Neuronal stem cell (in vitro differentiated cells): ENCODE data around the gene ARRDC3.
"Not testable (repeated sequence)": the region's sequence is repeated elsewhere in the genome, so short reads cannot be mapped to it uniquely, and the experiment has no call there.

Experiments used
- DNase-seq: peaks from one replicate; pipeline ENCODE4 v3.0.0-alpha.2; 2013; ENCODE audit warnings: low spot score
- H2AFZ ChIP-seq: one replicate; pipeline ENCODE4 v1.6.1; 2013; ENCODE audit warnings: mild to moderate bottlenecking, low read length, inconsistent platforms
- H2AK5ac ChIP-seq: 2 replicates; pipeline ENCODE4 v1.6.1; 2013; ENCODE audit warnings: low read depth, mild to moderate bottlenecking, inconsistent platforms, low read length, moderate library complexity, mixed read lengths
- H2BK120ac ChIP-seq: 2 replicates; pipeline ENCODE4 v1.6.1; 2013; ENCODE audit warnings: low read depth, mild to moderate bottlenecking, inconsistent platforms, low read length, moderate library complexity, mixed read lengths
- H2BK12ac ChIP-seq: one replicate; pipeline ENCODE4 v1.6.1; 2013; ENCODE audit warnings: low read length, inconsistent platforms
- H2BK15ac ChIP-seq: 2 replicates; pipeline ENCODE4 v1.6.1; 2013; ENCODE audit warnings: mild to moderate bottlenecking, low read length, inconsistent platforms, mixed read lengths
- H2BK5ac ChIP-seq: one replicate; pipeline ENCODE4 v1.6.1; 2013; ENCODE audit warnings: inconsistent platforms, mild to moderate bottlenecking, low read length, moderate library complexity
- H3K14ac ChIP-seq: one replicate; pipeline ENCODE4 v1.6.1; 2013; ENCODE audit warnings: low read length, inconsistent platforms
- H3K18ac ChIP-seq: 2 replicates; pipeline ENCODE4 v1.6.1; 2013; ENCODE audit warnings: low read length, inconsistent platforms
- H3K23ac ChIP-seq: 2 replicates; pipeline ENCODE4 v1.6.1; 2013; ENCODE audit warnings: low read depth, mild to moderate bottlenecking, mixed read lengths, low read length, inconsistent platforms; ENCODE audit not compliant: poor library complexity
- H3K27ac ChIP-seq: replicated peaks from 3 replicates; pipeline ENCODE4 v1.5.1; 2013; ENCODE audit warnings: low read length, inconsistent platforms
- H3K27me3 ChIP-seq, 3 experiments: 2 replicates each; pipeline ENCODE4 v1.6.1; 2013; ENCODE audit warnings: low read length in 3 of 3, mild to moderate bottlenecking in 2 of 3, inconsistent platforms in 1 of 3, low read depth in 1 of 3, mixed read lengths in 1 of 3, moderate library complexity in 1 of 3; ENCODE audit not compliant: control insufficient read depth in 3 of 3, insufficient read depth in 3 of 3
- H3K36me3 ChIP-seq, 2 donors: replicated peaks in 1 of 2; 2 replicates each; pipeline ENCODE4 v1.6.1; 2013; ENCODE audit warnings: low read length in 2 of 2; ENCODE audit not compliant: control insufficient read depth in 2 of 2, insufficient read depth in 2 of 2
- H3K4ac ChIP-seq: 2 replicates; pipeline ENCODE4 v1.6.1; 2013; ENCODE audit warnings: inconsistent platforms, mild to moderate bottlenecking, low read length, moderate library complexity
- H3K4me1 ChIP-seq, 2 donors: 1 replicate in 1 of 2; 2 replicates in 1 of 2; pipeline ENCODE4 v1.6.1; 2013; ENCODE audit warnings: low read length in 2 of 2, low read depth in 1 of 2; ENCODE audit not compliant: control insufficient read depth in 2 of 2, insufficient read depth in 1 of 2
- H3K4me2 ChIP-seq: one replicate; pipeline ENCODE4 v1.6.1; 2013; ENCODE audit warnings: mild to moderate bottlenecking, low read length, inconsistent platforms; ENCODE audit not compliant: insufficient read depth, poor library complexity, severe bottlenecking
- H3K4me3 ChIP-seq, 2 donors: 2 replicates each; pipeline ENCODE4 v1.5.1; 2013; ENCODE audit warnings: low read length in 2 of 2, mild to moderate bottlenecking in 2 of 2, inconsistent platforms in 1 of 2, moderate library complexity in 1 of 2
- H3K79me1 ChIP-seq: one replicate; pipeline ENCODE4 v1.6.1; 2013; ENCODE audit warnings: low read depth, mild to moderate bottlenecking, inconsistent platforms, low read length, moderate library complexity
- H3K9ac ChIP-seq: one replicate; pipeline ENCODE4 v1.6.1; 2013; ENCODE audit warnings: mild to moderate bottlenecking, low read depth, low read length, inconsistent platforms; ENCODE audit not compliant: poor library complexity
- H3K9me3 ChIP-seq, 2 donors: replicated peaks in 1 of 2; 2 replicates each; pipeline versions ENCODE3 to v1.6.1; 2013; ENCODE audit warnings: low read length in 2 of 2, mild to moderate bottlenecking in 2 of 2, inconsistent platforms in 1 of 2, low read depth in 1 of 2, mixed read lengths in 1 of 2, moderate library complexity in 1 of 2; ENCODE audit not compliant: control insufficient read depth in 2 of 2, insufficient read depth in 1 of 2
- H4K8ac ChIP-seq: one replicate; pipeline ENCODE4 v1.6.1; 2013; ENCODE audit warnings: low read depth, mild to moderate bottlenecking, inconsistent platforms, low read length, moderate library complexity
- H4K91ac ChIP-seq: one replicate; pipeline ENCODE4 v1.6.1; 2013; ENCODE audit warnings: low read length, low read depth, mild to moderate bottlenecking, inconsistent platforms; ENCODE audit not compliant: poor library complexity
- WGBS, 2 donors: extraction: QIAGEN DNeasy Blood & Tissue Kit; methylation state at CpG; one replicate each; pipeline ENCODE4 v1.1.7; 2013; ENCODE audit warnings: missing lambda C conversion rate in 2 of 2, mixed read lengths in 1 of 2; ENCODE audit not compliant: insufficient read length in 2 of 2, insufficient replicate concordance in 1 of 2; ENCODE audit errors: extremely low coverage in 2 of 2; 5-methylcytosine and 5-hydroxymethylcytosine counted together

ARRDC3 gene

GRCh38 chr5:91354867-91355266 lies 28.2 kb downstream of the ARRDC3 start:
- WGBS, 2 donors, result no CpG with 5 or more reads among the region's 4 CpGs

GRCh38 chr5:91352831-91353695 lies 30.1 kb downstream of the ARRDC3 start:
- H3K9ac ChIP-seq, result no peak overlapping the region
- H3K27ac ChIP-seq, result peak overlapping the region; percentile 20
- H2BK12ac ChIP-seq, result no peak overlapping the region
- H4K91ac ChIP-seq, result no peak overlapping the region
- DNase-seq, result peak; percentile 23
- no CpG with 5 or more reads among the region's 9 CpGs for WGBS, 2 donors
- H4K8ac ChIP-seq, result no peak overlapping the region
- no peak overlapping the region for H3K23ac ChIP-seq
- H3K4me1 ChIP-seq, result no peaks in the 10 kb centered on the region
- no peak overlapping the region for H3K4me2 ChIP-seq
- no peak overlapping the region for H3K14ac ChIP-seq
- no peak overlapping the region for H2BK15ac ChIP-seq
- peaks cover 0 to 12% of the 10 kb centered on the region in 2 donors for H3K9me3 ChIP-seq
- peaks cover 0 to 82% (median 0%) of the 10 kb centered on the region in 3 experiments for H3K27me3 ChIP-seq
- no peak overlapping the region for H2BK5ac ChIP-seq
- no peak overlapping the region for H2AFZ ChIP-seq
- H2BK120ac ChIP-seq, result no peak overlapping the region
- H3K18ac ChIP-seq, result no peak overlapping the region
- H3K79me1 ChIP-seq, result no peaks in the 10 kb centered on the region
- H3K4me3 ChIP-seq, result no peak overlapping the region
- H3K4ac ChIP-seq, result no peak overlapping the region
- H2AK5ac ChIP-seq, result no peak overlapping the region
- H3K36me3 ChIP-seq, result no peaks in the 10 kb centered on the region

More at GRCh38 chr5:91354867-91355266, 28.2 kb downstream of the ARRDC3 start:
- H3K14ac ChIP-seq, H3K27ac ChIP-seq, H2BK15ac ChIP-seq, H3K4ac ChIP-seq, H2AK5ac ChIP-seq, H4K91ac ChIP-seq, H2BK5ac ChIP-seq, H3K18ac ChIP-seq, H3K36me3 ChIP-seq, H3K4me2 ChIP-seq, H3K9ac ChIP-seq, H2BK120ac ChIP-seq, H2AFZ ChIP-seq, H3K79me1 ChIP-seq, H4K8ac ChIP-seq, H3K4me1 ChIP-seq, H3K23ac ChIP-seq, H3K4me3 ChIP-seq, H3K9me3 ChIP-seq, DNase-seq, H2BK12ac ChIP-seq: not testable (repeated sequence)
- H3K27me3 ChIP-seq, result peaks cover 0 to 66% (median 0%) of the 10 kb centered on the region in 3 experiments

GRCh38 chr5:91345461-91345860 lies 37.7 kb downstream of the ARRDC3 start:
- H3K27me3 ChIP-seq, result peaks cover 0 to 29% (median 0%) of the 10 kb centered on the region in 3 experiments
- no peak overlapping the region for H3K4me3 ChIP-seq
- H2BK12ac ChIP-seq, result no peak overlapping the region
- H3K18ac ChIP-seq, result no peak overlapping the region
- H3K4ac ChIP-seq, result no peak overlapping the region
- no peak overlapping the region for H3K23ac ChIP-seq
- H2AFZ ChIP-seq, result no peak overlapping the region
- H3K79me1 ChIP-seq, result no peaks in the 10 kb centered on the region
- no peak overlapping the region for H3K14ac ChIP-seq
- no peak overlapping the region for H4K91ac ChIP-seq
- H4K8ac ChIP-seq, result no peak overlapping the region
- no peak overlapping the region for H3K9ac ChIP-seq
- no peak overlapping the region for H3K27ac ChIP-seq
- no peaks in the 10 kb centered on the region for H3K4me1 ChIP-seq
- H2BK5ac ChIP-seq, result no peak overlapping the region
- H3K4me2 ChIP-seq, result no peak overlapping the region
- H2BK15ac ChIP-seq, result no peak overlapping the region
- DNase-seq, result no peak
- no peak overlapping the region for H2AK5ac ChIP-seq
- H3K9me3 ChIP-seq, result peaks cover 0 to 15% of the 10 kb centered on the region in 2 donors
- WGBS, 2 donors, result no CpG with 5 or more reads among the region's 5 CpGs
- H2BK120ac ChIP-seq, result no peak overlapping the region
- no peaks in the 10 kb centered on the region for H3K36me3 ChIP-seq

- not testable (repeated sequence) for DNase-seq, H2AK5ac ChIP-seq, H3K79me1 ChIP-seq, H3K4me3 ChIP-seq, H3K4ac ChIP-seq, H2BK12ac ChIP-seq, H2BK5ac ChIP-seq, H2AFZ ChIP-seq, H3K18ac ChIP-seq, H3K36me3 ChIP-seq, H4K8ac ChIP-seq, H2BK120ac ChIP-seq, H3K9ac ChIP-seq, H3K14ac ChIP-seq, H3K23ac ChIP-seq, H3K4me1 ChIP-seq, H4K91ac ChIP-seq, H3K27ac ChIP-seq, H3K4me2 ChIP-seq, H2BK15ac ChIP-seq
- WGBS, 2 donors, result no CpG with 5 or more reads among the region's 4 CpGs
- peaks cover 0 to 15% of the 10 kb centered on the region in 2 donors for H3K9me3 ChIP-seq
- H3K27me3 ChIP-seq, result peaks cover 0 to 25% (median 0%) of the 10 kb centered on the region in 3 experiments
These were observed 38.4 kb downstream of the ARRDC3 start for GRCh38 chr5:91344661-91345200.
